ENCODE measurements around the gene HOTAIR. TPM values are rescaled to one million over a fixed set of nuclear protein-coding genes. Genes with fewer than 3 reads are reported as not detected.

Gene HOTAIR
- total RNA-seq, 1 donor from 2014 or later: not detected

DNA sequence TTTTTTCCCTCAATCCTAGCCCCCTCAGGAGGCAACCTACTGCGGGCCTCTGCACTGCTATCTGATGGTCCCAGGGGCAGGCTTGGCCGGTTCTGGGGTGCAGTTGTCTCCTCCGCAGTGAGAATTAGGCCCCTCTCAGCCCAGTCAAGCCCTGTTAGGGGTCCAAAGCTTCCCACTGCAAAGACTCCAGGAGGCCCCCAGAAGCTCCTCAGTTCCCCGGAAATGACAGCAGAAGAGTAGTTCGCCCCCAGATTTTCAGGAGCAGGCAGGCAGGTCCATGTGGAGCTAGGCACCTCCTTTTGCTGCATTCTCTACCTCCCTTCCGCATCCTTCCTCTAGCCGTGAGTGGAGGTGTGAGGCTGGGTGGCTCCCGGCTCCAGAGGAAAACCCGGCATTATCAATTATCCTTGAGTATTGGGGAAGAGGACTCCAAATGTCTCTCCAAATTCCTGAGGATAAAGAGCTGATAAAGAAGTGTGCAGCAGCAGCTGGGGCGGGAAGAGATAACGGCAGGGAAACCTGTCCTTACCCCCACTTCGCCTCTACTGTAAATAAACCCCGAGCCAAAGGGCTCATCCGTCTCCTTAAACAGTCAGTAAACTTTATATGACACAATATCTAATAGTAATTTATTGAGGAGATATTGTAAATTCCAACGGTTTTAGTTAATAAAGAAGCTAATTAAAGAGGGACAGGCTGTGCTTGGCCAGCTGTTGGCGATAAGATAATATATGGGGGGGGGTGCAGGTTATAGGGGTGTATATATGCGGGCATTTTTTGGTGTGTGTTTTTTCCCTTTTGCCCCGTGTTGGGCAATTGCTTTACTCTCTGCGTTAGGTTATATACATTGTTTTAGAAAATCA is 20.7 kb downstream of the HOTAIR start:
- no peak overlapping the region for H3K27ac Mint-ChIP-seq
- no peaks in the 10 kb centered on the region for H3K9me3 Mint-ChIP-seq
- intact Hi-C loops (cut with micrococcal nuclease): loop anchor here (5.0 kb wide), 2 partner anchors 43 to 98 kb away; partner anchors contain the start of gene HOXC4
- no peak for ATAC-seq (ENCODE audit: low read depth)
- ChIA-PET CTCF (interaction anchor here (0.7 to 1.1 kb wide), 3 partner anchors 77 to 79 kb away, joined by 3 to 4 read pairs (median 3); partner anchors contain the start of gene HOXC5), POLR2A (no interaction called here)
- H3K27me3 Mint-ChIP-seq: peaks cover 69% of the 10 kb centered on the region
- peaks cover 13% of the 10 kb centered on the region for H3K4me1 Mint-ChIP-seq
- TF ChIP-seq, protein P1, sequence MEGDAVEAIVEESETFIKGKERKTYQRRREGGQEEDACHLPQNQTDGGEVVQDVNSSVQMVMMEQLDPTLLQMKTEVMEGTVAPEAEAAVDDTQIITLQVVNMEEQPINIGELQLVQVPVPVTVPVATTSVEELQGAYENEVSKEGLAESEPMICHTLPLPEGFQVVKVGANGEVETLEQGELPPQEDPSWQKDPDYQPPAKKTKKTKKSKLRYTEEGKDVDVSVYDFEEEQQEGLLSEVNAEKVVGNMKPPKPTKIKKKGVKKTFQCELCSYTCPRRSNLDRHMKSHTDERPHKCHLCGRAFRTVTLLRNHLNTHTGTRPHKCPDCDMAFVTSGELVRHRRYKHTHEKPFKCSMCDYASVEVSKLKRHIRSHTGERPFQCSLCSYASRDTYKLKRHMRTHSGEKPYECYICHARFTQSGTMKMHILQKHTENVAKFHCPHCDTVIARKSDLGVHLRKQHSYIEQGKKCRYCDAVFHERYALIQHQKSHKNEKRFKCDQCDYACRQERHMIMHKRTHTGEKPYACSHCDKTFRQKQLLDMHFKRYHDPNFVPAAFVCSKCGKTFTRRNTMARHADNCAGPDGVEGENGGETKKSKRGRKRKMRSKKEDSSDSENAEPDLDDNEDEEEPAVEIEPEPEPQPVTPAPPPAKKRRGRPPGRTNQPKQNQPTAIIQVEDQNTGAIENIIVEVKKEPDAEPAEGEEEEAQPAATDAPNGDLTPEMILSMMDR (IDR thresholded peaks at IDR 0.05): no peak
- H3K4me3 Mint-ChIP-seq: no peak overlapping the region
- H3K36me3 Mint-ChIP-seq (ENCODE audit: low read depth): no peaks in the 10 kb centered on the region
- no peak for DNase-seq

DNA sequence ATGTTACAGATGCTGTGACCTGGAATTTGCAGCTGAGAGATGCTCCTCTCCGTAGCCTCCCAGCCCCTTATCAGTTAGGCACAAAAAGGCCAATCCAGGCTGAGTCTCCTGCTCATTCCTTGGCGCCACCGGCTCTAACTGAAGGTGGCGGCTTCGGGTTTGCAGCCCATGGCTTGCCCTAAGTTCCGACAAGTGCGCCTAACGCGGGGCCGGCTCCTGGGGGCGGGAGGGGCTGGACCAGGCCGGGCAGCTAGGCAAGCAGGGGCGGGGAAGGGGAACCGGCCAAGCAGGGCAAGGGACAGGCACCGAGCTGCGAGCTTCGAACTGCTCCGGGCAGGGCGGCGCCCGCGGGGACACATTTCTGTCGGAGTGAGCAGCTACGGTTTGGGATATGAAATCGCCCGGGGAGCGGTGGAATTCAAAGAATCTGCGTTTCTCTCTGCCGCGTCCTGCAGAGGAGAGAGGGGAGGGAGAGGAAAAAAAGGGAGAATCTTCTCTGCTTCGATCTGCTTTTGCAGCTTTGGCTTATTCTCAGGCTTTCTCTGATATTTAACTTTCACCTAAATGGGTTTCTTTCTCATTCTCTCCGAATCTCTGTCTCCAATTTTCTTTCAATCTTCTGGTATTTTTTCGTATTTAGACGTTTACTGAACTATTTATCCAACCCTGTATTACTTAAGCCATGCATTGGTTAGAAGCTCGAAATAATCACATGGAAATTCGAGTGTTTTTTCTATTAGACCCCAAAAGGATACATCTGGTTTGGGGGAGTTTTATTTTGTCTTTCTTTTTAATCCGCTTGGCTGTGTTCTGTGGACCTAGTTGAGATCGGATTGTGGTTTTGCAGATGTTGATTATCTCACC is 21.7 kb downstream of the HOTAIR start:
- H3K9me3 Mint-ChIP-seq: no peaks in the 10 kb centered on the region
- TF ChIP-seq, protein P1 (IDR thresholded peaks at IDR 0.05): no peak
- no peak overlapping the region for H3K4me3 Mint-ChIP-seq
- no peaks in the 10 kb centered on the region for H3K36me3 Mint-ChIP-seq (ENCODE audit: low read depth)
- H3K4me1 Mint-ChIP-seq: peaks cover 13% of the 10 kb centered on the region
- no peak overlapping the region for H3K27ac Mint-ChIP-seq
- no peak for ATAC-seq (ENCODE audit: low read depth)
- ChIA-PET CTCF (interaction anchor here (1.1 kb wide), 1 partner anchor 80 kb away, joined by 3 read pairs; the partner anchor contains the start of gene HOXC5), POLR2A (interaction anchor here (0.5 kb wide), 1 partner anchor 79 kb away, joined by 6 read pairs; no protein-coding TSS in a partner anchor)
- peaks cover 71% of the 10 kb centered on the region for H3K27me3 Mint-ChIP-seq
- intact Hi-C loops (cut with micrococcal nuclease): loop anchor here (5.0 kb wide), 2 partner anchors 44 to 99 kb away; partner anchors contain the start of gene HOXC4
- no peak for DNase-seq

DNA sequence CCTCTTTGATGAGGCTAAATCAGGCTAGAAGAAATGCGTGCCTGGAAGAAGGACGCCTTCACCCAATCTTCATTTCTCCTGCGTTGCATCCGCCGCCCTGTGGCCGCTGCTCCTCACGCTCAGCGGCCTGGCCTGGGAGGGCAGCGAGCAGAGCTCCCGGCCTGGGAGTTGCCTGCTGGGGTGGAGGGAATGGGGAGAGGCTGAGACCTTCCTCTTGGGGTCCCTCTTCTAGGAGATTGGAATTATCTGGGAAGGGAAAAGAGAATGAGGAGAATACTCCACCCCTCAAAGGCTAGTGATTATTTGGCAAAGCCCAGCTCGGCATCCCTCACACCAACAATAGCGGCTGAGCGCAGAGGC is 22.4 kb downstream of the HOTAIR start:
- DNase-seq (no peak), ATAC-seq (ENCODE audit: low read depth) (no peak)
- CTCF ChIA-PET: no interaction called here
- POLR2A ChIA-PET: interaction anchor here (0.5 kb wide), 1 partner anchor 80 kb away, joined by 6 read pairs; no protein-coding TSS in a partner anchor
- H3K4me1 Mint-ChIP-seq: peaks cover 10% of the 10 kb centered on the region
- no peak overlapping the region for H3K27ac Mint-ChIP-seq
- intact Hi-C loops (cut with micrococcal nuclease): loop anchor here (5.0 kb wide), 2 partner anchors 45 to 100 kb away; partner anchors contain the start of gene HOXC4
- TF ChIP-seq, protein P1 (IDR thresholded peaks at IDR 0.05): no peak
- no peaks in the 10 kb centered on the region for H3K36me3 Mint-ChIP-seq (ENCODE audit: low read depth)
- no peaks in the 10 kb centered on the region for H3K9me3 Mint-ChIP-seq
- peaks cover 71% of the 10 kb centered on the region for H3K27me3 Mint-ChIP-seq
- H3K4me3 Mint-ChIP-seq: no peak overlapping the region

DNA sequence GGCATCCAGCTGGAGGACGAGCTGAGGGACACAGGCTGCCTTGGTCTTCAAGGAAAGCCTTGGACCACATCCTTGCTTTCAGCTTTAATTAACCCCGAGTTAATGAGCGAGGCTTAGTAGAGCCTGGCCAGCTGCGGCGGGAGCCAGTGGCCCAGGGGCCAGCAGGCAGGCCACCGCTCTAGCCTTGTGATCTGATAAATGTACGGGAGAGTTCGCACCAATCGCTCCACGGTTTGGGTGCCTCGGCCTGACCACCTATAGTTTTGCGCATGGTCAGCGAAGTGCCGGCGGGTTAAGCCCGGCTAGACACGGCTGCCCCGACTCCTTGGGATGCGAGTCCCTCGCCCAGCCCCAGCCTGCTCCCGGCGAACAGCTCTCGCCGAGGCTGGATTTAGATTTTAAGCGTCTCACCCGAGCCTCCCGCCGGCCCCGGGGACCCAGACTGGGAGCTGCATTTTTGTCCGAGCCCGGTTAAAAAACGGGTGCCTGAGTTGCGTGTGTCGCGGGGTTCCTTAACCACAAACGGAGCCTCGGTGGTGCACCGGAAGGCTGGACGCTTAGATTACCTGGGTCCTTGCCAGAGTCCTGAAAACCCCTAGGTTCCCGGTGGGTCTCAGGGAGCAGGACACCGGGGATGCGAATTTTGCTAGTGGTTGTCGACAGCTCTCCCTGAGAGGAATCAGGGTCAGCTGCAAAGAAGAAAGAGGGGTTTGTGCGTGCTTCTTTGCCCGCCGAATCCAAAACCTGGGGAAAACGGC is 23.0 kb downstream of the HOTAIR start:
- Mint-ChIP-seq H3K9me3 (no peaks in the 10 kb centered on the region), H3K27ac (no peak overlapping the region), H3K4me1 (peaks cover 4% of the 10 kb centered on the region), H3K4me3 (no peak overlapping the region), H3K27me3 (peaks cover 67% of the 10 kb centered on the region), H3K36me3 (ENCODE audit: low read depth) (no peaks in the 10 kb centered on the region)
- TF ChIP-seq, protein P1 (IDR thresholded peaks at IDR 0.05): no peak
- intact Hi-C loops (cut with micrococcal nuclease): loop anchor here (5.0 kb wide), 2 partner anchors 46 to 101 kb away; partner anchors contain the start of gene HOXC4
- ATAC-seq (ENCODE audit: low read depth): no peak
- DNase-seq: no peak
- ChIA-PET POLR2A (interaction anchor here (1.2 kb wide), 1 partner anchor 33 kb away, joined by 6 read pairs; the partner anchor contains the start of gene HOXC10), CTCF (no interaction called here)

Measured in activated B cell treated with CpG ODN at 0.5 μM for 24 hours (primary cell).